ENCODE measurements around the gene RRBP1. TPM values are rescaled to one million over a fixed set of nuclear protein-coding genes. Genes with fewer than 3 reads are reported as not detected.
A peak's percentile ranks its signal among the peaks of the same experiment; 100 is the strongest.

Gene RRBP1
- total RNA-seq, 2 experiments from 2014 or later, result 26.4 to 27.2 TPM

DNA sequence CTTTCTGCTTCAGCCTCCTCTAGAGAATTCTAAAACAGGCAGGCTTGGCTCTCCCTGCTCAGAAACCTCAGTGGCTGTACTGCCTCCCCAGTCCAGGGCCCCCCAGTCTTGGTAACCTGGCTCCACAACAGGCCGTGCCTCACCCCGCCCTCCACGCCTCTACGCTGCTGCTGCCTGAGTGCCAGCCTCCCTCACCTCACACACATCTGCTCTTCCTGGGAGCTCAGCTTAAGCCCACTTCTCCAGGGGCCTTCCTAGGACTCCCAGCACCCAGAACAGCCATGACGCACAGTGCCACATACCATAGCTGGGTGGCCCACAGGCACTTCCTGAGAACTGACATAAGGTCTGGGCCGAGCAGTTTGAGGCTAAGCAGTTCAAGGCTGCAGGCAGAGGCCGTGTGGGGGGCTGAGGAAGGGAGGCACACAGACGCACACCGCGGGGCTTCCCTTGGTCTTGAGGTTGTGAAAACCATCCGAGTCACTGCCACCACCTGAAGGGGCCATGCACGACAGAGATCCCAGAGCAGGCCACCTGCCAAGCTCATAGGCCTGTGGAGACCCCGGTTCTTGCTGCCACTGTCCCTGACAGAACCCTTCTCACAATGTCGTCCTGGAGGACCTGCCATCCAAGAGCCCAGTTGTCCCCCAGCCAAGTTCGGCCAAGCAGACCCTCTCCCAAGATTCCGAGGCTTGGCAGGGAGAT is 69.6 kb downstream of the RRBP1 start:
- ChIA-PET CTCF (no interaction called here), POLR2A (interaction anchor here (1.2 kb wide), 1 partner anchor 42 kb away, joined by 6 read pairs; the partner anchor contains the start of gene DSTN)
- Histone ChIP-seq H3K27me3 (ENCODE audit: control insufficient read depth in 1 of 2, insufficient read depth in 2 of 2, low read length in 2 of 2) (no peaks in the 10 kb centered on the region), H3K9me3 (ENCODE audit: control insufficient read depth in 1 of 2, insufficient read depth in 1 of 2, low read length in 2 of 2) (no peaks in the 10 kb centered on the region), H3K4me3 (ENCODE audit: low read length) (no peak overlapping the region), H3K36me3 (ENCODE audit: insufficient read depth, low read length) (peaks cover 5% of the 10 kb centered on the region), H3K4me1 (ENCODE audit: insufficient read depth, low read length) (peaks cover 49% of the 10 kb centered on the region), H3K27ac (ENCODE audit: low read depth in 1 of 2, low read length in 2 of 2) (peak overlapping the region; percentile 68 to 83)
- H3K9me3 Mint-ChIP-seq, result no peaks in the 10 kb centered on the region
- peaks cover 21% of the 10 kb centered on the region for H3K36me3 Mint-ChIP-seq (ENCODE audit: low read depth)
- intact Hi-C loops (cut with DNase I, micrococcal nuclease), result loop anchor here in 1 of 2 experiments (2.0 to 5.0 kb wide), 2 partner anchors 44 to 70 kb away; partner anchors contain the start of gene RRBP1
- H3K4me1 Mint-ChIP-seq (ENCODE audit: low read depth), result peaks cover 44% of the 10 kb centered on the region
- DNase-seq (peak in 7 of 14 experiments; percentile 22 to 69 (median 47)), ATAC-seq (ENCODE audit: poor library complexity) (peak; percentile 44)
- H3K27ac Mint-ChIP-seq, result peak overlapping the region; percentile 88
- TF ChIP-seq, protein P1, sequence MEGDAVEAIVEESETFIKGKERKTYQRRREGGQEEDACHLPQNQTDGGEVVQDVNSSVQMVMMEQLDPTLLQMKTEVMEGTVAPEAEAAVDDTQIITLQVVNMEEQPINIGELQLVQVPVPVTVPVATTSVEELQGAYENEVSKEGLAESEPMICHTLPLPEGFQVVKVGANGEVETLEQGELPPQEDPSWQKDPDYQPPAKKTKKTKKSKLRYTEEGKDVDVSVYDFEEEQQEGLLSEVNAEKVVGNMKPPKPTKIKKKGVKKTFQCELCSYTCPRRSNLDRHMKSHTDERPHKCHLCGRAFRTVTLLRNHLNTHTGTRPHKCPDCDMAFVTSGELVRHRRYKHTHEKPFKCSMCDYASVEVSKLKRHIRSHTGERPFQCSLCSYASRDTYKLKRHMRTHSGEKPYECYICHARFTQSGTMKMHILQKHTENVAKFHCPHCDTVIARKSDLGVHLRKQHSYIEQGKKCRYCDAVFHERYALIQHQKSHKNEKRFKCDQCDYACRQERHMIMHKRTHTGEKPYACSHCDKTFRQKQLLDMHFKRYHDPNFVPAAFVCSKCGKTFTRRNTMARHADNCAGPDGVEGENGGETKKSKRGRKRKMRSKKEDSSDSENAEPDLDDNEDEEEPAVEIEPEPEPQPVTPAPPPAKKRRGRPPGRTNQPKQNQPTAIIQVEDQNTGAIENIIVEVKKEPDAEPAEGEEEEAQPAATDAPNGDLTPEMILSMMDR (IDR thresholded peaks at IDR 0.05), result no peak
- peak overlapping the region; percentile 77 for H3K4me3 Mint-ChIP-seq
- no peaks in the 10 kb centered on the region for H3K27me3 Mint-ChIP-seq

- ChIA-PET POLR2A (interaction anchor here (1.2 to 2.5 kb wide), 2 partner anchors 41 to 42 kb away, joined by 6 to 42 read pairs; partner anchors contain the start of gene DSTN), CTCF (interaction anchor here (2.4 kb wide), 1 partner anchor 75 kb away, joined by 8 read pairs; no protein-coding TSS in a partner anchor)
- DNase-seq (peak in 2 of 14 experiments; percentile 34 to 41), ATAC-seq (ENCODE audit: poor library complexity) (no peak)
- Histone ChIP-seq H3K4me3 (ENCODE audit: low read length) (peak overlapping the region; percentile 38), H3K27ac (ENCODE audit: low read depth in 1 of 2, low read length in 2 of 2) (peak overlapping the region; percentile 68 to 83), H3K4me1 (ENCODE audit: insufficient read depth, low read length) (peaks cover 44% of the 10 kb centered on the region), H3K9me3 (ENCODE audit: control insufficient read depth in 1 of 2, insufficient read depth in 1 of 2, low read length in 2 of 2) (no peaks in the 10 kb centered on the region), H3K36me3 (ENCODE audit: insufficient read depth, low read length) (peaks cover 9% of the 10 kb centered on the region), H3K27me3 (ENCODE audit: control insufficient read depth in 1 of 2, insufficient read depth in 2 of 2, low read length in 2 of 2) (no peaks in the 10 kb centered on the region)
- H3K9me3 Mint-ChIP-seq, result no peaks in the 10 kb centered on the region
- peak overlapping the region; percentile 88 for H3K27ac Mint-ChIP-seq
- intact Hi-C loops (cut with DNase I, micrococcal nuclease), result loop anchor here in 1 of 2 experiments (2.0 to 5.0 kb wide), 2 partner anchors 43 to 71 kb away; partner anchors contain the start of gene RRBP1
- peaks cover 26% of the 10 kb centered on the region for H3K36me3 Mint-ChIP-seq (ENCODE audit: low read depth)
- TF ChIP-seq, protein P1 (IDR thresholded peaks at IDR 0.05), result peak; percentile 35
- no peaks in the 10 kb centered on the region for H3K27me3 Mint-ChIP-seq
- peaks cover 44% of the 10 kb centered on the region for H3K4me1 Mint-ChIP-seq (ENCODE audit: low read depth)
- H3K4me3 Mint-ChIP-seq, result peak overlapping the region; percentile 25
These were observed 70.3 kb downstream of the RRBP1 start for GRCh38 chr20:17611540-17612286.

GRCh38 chr20:17611290-17611539 is 70.8 kb downstream of the RRBP1 start:
- H3K4me1 ChIP-seq (ENCODE audit: insufficient read depth, low read length), result peaks cover 43% of the 10 kb centered on the region
- ChIA-PET POLR2A (interaction anchor here (1.0 to 2.5 kb wide), 7 partner anchors 9 to 245 kb away, joined by 3 to 42 read pairs (median 4); partner anchors contain the start of genes DSTN and RRBP1), CTCF (interaction anchor here (0.6 to 2.4 kb wide), 3 partner anchors 49 to 74 kb away, joined by 4 to 8 read pairs (median 5); partner anchors contain the start of gene RRBP1)
- TF ChIP-seq, protein P1 (IDR thresholded peaks at IDR 0.05), result peak; percentile 36
- Mint-ChIP-seq H3K4me3 (peak overlapping the region; percentile 25), H3K4me1 (ENCODE audit: low read depth) (peaks cover 44% of the 10 kb centered on the region), H3K27me3 (no peaks in the 10 kb centered on the region), H3K9me3 (no peaks in the 10 kb centered on the region), H3K36me3 (ENCODE audit: low read depth) (peaks cover 31% of the 10 kb centered on the region), H3K27ac (peak overlapping the region; percentile 88)
- intact Hi-C loops (cut with DNase I, micrococcal nuclease), result loop anchor here in 1 of 2 experiments (5.0 kb wide), 1 partner anchor 71 kb away; the partner anchor contains the start of gene RRBP1
- peaks cover 12% of the 10 kb centered on the region for H3K36me3 ChIP-seq (ENCODE audit: insufficient read depth, low read length)
- no peaks in the 10 kb centered on the region for H3K9me3 ChIP-seq (ENCODE audit: control insufficient read depth in 1 of 2, insufficient read depth in 1 of 2, low read length in 2 of 2)
- DNase-seq (peak in 2 of 14 experiments; percentile 31 to 36), ATAC-seq (ENCODE audit: poor library complexity) (peak; percentile 25)
- no peaks in the 10 kb centered on the region for H3K27me3 ChIP-seq (ENCODE audit: control insufficient read depth in 1 of 2, insufficient read depth in 2 of 2, low read length in 2 of 2)
- peak overlapping the region; percentile 38 for H3K4me3 ChIP-seq (ENCODE audit: low read length)
- H3K27ac ChIP-seq (ENCODE audit: low read depth in 1 of 2, low read length in 2 of 2), result peak overlapping the region; percentile 68 to 83
